GM12801 (cell line): ENCODE results near the gene PDE1A.

ENCODE experiments used
- CTCF ChIP-seq: IDR thresholded peaks from one replicate; pipeline ENCODE4 v1.5.1; 2011; ENCODE audit warnings: control low read depth; ENCODE audit not compliant: insufficient read length; ENCODE audit errors: extremely low read depth

PDE1A gene

DNA sequence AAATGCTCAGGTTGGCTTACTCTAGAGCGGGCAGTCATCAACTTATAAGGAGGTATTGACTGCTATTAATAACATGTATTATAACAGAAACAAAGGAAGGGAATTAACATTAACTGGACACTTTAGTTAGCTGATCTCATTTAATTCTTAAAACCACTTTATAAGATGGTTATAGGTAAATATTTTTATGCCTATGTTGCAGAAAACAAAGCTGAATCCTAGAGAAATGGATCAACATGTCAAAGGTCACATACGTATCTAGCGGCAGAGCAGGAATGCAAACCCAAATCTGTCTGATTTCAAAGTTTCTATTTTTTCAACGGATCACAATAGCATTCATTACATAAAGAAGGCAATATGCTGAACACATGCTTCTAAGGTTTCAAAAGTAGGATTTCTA lies 200.0 kb downstream of the PDE1A start:
- TF ChIP-seq CTCF, result no peak

DNA sequence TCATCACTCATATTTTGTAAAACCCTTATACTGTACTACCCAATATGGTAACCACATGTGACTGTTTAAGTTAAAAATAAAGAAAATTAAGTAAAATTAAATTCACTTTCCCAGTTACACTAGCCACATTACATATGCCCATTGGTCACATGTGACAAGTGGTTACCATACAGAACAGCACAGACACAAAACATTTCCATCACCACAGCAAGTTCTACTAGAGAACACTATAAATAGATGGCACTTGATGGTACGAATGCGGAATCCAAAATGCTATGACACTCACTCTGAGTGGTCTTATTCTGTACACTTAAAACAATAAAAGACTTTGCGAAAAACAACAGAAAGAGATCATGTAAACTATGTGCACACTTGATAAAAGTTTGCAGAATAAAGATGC lies 202.2 kb downstream of the PDE1A start:
- no peak for TF ChIP-seq CTCF

DNA sequence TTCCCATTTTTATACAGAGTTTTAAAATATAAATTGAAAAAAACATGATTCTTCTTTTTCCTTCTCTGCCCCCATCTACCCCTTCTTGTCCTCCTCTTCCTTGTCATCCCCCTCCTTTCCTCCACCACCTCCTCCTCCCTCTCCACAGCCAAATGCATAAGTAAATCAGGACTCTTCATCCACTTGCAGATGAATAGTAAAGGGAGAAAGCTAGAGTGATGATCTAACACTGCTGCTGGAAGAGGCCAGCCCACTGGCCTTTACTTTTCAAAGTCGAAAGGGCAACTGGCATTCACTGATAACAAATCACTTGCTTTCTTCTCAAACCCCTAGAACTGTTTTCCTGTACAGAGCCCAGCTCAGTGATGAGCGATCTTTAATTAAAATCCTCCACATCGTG lies 205.8 kb downstream of the PDE1A start:
- TF ChIP-seq CTCF, result no peak

DNA sequence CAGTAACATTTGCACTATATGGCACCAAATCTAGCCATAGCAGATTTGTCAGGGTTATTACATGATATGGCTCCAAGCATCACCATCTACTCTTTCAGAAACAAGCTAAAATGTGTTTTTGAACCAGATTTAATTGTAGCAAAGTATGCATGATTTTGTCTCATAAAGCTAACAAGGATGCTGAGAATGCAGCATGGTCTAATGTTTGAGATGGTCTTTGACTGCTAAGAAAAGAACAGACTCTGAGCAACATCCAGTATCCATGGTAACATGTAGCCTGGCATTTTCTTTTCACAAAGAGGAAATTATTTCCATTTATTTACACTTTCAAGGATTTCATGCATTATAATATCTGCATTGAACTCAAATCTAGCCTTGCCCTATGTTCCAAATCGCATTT lies 206.5 kb downstream of the PDE1A start:
- TF ChIP-seq CTCF, result no peak

GRCh38 chr2:182210669-182211068 lies 216.2 kb downstream of the PDE1A start:
- TF ChIP-seq CTCF, result no peak

DNA sequence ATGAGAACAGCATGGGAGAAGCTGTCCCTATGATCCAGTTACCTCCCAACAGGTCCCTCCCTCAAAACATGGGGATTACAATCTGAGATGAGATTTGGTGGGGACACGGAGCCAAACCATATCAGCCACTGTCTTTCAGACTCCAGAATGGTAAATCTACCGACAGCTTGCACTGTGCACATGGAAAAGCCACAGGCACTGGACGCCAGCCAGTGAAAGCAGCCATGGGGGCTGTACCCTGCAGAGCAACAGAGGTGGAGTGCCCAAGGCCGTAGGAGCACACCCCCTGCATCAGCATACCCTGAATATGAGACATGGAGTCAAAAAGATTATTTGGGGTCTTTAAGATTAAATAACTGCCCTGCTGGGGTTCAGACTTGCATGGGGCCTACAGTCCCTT lies 218.4 kb downstream of the PDE1A start:
- no peak for TF ChIP-seq CTCF

DNA sequence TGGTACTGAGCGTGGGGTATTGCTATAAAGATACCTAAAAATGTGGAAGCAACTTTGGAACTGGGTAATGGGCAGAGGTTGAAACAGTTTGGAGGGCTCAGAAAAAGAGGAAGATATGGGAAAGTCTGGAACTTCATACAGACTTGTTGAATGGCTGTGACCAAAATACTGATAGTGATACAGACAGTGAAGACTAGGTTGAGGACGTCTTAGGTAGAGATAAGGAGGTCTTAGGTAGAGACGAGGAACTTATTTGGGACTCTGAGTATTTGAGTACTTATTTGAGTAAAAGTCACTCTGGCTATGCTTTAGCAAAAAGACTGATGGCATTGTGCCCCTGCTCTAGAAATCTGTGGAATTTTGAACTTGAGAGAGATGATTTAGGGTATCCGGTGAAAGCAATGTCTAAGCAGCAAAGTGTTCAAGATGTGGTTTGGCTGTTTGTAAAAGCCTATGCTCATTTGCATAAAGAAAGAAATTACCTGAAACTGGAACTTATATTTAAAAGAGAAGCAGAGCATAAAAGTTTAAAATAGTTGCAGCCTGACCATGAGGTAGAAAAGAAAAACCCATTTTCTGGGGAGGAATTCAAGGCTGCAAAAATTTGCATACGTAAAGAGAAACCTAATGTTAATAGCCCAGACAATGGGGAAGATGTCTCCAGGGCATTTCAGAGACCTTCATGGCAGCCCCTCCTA lies 219.6 kb downstream of the PDE1A start:
- TF ChIP-seq CTCF, result no peak

DNA sequence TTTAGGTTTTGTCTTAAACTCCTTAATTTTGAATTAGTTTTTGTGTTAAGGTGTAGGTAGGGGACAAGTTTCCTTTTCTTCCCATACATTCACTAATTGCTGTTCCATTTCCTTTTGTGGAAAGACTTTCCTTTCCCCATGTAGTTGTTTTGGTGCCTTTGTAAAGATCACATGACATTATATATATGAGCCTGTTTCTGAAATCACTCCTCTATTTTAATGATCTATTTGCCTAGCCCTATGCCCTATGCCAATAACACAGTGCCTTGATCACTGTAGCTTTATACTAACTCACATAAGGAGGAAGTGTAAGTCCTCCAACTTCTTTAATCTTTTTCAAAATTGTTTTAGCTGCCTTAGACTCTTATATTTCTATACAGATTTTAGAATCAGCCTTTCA lies 229.3 kb downstream of the PDE1A start:
- no peak for TF ChIP-seq CTCF
